Activated naive CD8-positive, alpha-beta T cell treated with anti-CD3 and anti-CD28 coated beads, Interleukin-2, amount 50 U/mL, for 16 hours (primary cell): ENCODE results near the gene CHRD.

Experiments
- DNase-seq: peaks from one replicate; pipeline ENCODE4 v3.0.0-alpha.2; 2020; ENCODE audit warnings: low read depth, low spot score

The CHRD gene

GRCh38 chr3:184381261-184382224 is 1.7 kb downstream of the CHRD start:
- no peak for DNase-seq

DNA sequence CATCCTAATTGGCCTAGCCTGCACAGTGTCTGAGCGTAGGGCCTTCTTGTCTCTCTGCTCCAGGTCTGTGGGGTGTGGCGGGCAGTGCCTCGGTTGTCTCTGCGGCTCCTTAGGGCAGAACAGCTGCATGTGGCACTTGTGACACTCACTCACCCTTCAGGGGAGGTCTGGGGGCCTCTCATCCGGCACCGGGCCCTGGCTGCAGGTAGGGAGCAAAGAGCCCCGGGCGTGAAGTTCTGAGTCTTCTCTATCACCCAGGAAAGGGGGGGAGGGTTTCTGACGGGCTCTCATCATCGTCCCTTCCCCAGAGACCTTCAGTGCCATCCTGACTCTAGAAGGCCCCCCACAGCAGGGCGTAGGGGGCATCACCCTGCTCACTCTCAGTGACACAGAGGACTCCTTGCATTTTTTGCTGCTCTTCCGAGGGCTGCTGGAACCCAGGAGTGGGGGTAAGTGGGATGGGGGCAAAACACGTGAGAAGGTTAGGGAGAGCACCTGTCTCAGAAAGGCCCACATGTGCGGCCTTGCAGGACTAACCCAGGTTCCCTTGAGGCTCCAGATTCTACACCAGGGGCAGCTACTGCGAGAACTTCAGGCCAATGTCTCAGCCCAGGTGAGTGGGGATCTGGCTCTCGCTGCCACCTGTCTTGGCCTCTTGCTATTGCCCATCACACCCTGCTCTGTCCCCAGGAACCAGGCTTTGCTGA is 2.6 kb downstream of the CHRD start:
- DNase-seq, result no peak

DNA sequence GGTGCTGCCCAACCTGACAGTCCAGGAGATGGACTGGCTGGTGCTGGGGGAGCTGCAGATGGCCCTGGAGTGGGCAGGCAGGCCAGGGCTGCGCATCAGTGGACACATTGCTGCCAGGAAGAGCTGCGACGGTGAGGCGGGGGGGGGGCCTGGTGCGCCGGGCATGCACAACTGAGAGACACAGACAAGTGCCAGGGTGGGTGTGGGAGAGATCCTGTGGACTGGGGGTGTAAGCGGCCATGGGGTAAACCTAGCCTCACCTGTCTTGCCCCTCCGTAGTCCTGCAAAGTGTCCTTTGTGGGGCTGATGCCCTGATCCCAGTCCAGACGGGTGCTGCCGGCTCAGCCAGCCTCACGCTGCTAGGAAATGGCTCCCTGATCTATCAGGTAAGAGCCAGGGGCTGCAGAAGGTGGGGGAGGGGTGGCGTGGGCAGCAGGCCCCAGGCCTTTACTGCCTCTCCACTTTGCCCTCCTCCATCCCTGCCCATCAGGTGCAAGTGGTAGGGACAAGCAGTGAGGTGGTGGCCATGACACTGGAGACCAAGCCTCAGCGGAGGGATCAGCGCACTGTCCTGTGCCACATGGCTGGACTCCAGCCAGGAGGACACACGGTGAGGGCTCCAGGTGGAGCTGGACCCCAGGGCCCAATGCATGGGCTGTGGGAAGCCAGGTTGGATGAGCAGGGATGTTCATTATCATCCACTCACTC is 3.3 kb downstream of the CHRD start:
- DNase-seq, result no peak

GRCh38 chr3:184384342-184384741 is 4.5 kb downstream of the CHRD start:
- no peak for DNase-seq

GRCh38 chr3:184384856-184385422 is 5.1 kb downstream of the CHRD start:
- DNase-seq, result no peak

DNA sequence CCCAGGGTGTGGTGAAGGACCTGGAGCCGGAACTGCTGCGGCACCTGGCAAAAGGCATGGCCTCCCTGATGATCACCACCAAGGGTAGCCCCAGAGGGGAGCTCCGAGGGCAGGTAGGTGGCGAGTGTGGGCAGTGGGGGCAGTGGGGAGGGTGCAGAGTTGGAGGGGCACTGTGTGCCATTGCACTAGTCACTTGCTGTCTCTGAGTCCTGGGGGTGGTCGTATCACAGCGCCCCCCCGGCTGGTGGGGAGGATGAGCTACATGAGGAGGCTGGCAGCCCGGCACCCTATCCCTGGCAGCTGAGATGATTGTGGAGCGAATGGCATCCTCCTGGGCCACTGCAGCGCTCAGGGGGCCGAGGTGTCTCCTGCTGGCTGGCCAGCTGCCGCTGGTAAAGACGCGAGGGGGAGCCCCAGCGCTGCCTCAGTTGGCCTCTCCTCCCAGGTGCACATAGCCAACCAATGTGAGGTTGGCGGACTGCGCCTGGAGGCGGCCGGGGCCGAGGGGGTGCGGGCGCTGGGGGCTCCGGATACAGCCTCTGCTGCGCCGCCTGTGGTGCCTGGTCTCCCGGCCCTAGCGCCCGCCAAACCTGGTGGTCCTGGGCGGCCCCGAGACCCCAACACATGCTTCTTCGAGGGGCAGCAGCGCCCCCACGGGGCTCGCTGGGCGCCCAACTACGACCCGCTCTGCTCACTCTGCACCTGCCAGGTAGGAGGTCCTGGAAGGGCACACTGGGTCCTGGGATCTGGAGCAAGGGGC is 6.4 kb downstream of the CHRD start:
- DNase-seq, result no peak

GRCh38 chr3:184387174-184387714 is 7.4 kb downstream of the CHRD start:
- no peak for DNase-seq

GRCh38 chr3:184388164-184388935 is 8.5 kb downstream of the CHRD start:
- DNase-seq, result no peak

- no peak for DNase-seq
These were observed 9.0 kb downstream of the CHRD start for GRCh38 chr3:184388936-184389230.

GRCh38 chr3:184389384-184389783 is 9.5 kb downstream of the CHRD start:
- DNase-seq, result no peak

GRCh38 chr3:184389935-184390528 is 10.2 kb downstream of the CHRD start:
- no peak for DNase-seq

DNA sequence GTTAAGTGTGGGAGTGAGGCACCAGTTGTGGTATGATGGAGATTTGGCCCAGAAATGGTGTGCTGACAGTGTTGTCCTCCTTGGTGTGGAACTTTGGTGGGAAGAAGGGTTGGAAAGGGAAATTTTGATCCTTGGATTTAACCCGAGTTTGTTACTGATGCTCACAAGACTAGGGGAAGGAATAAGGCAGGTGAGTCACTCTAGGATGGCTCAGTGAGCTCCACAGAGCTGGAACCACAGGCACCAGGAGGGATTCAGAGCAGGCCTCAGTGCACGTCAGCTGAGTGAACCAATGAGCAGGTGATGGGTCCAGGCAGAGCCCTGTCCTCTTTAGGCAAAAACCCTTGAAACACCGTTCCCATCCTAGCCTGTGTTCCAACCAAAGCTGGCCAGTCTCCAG is 11.4 kb downstream of the CHRD start:
- DNase-seq, result no peak

DNA sequence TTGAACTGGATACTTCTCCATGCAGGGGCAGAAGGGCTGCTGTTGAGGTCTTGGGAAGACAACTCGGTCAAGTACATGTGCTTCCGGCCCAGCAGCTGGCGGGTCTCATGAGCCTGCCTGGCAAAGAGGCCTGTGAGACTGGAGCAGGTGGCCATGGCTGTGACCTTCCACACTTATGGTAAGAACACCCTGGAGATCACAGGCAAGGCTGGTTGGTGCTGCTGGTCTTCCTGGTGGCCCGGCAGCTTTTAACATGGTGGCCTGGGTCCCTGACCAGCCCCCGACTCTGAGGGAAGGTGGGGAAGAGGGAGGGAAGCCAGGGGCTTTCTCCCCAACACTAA is 15.4 kb downstream of the CHRD start:
- DNase-seq, result no peak

GRCh38 chr3:184399410-184399809 is 19.6 kb downstream of the CHRD start:
- no peak for DNase-seq

- DNase-seq, result no peak
These were observed 25.5 kb downstream of the CHRD start for GRCh38 chr3:184405075-184406030.

DNA sequence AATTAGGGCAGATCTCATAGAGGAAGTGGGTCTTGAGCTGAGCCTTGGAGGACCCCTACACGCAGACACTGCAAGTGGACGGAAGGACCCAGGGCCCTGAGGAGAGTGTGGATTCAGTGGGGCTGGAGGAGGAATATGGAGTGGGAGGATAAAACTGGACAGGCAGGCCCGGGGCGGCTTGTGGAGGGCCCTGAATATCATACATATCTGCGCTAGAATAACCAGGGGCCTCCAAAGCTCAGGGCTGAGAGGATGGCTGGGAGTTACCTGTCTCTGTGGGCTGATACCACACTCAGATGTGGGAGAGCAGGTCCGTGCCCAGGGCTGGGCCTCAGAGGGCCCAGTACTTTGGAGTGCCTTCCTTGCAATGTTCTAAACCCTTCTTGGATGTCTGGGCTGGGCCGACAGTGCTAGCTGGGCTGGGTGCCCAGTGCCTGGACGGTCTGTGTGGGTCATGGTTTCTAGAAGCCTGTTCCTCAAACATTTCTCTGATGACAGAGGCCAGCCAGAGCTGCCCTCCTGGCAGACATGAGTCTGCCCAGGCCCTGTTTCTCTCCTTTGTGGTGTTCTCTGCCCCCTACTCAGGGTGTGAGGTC is 29.6 kb downstream of the CHRD start:
- DNase-seq, result no peak

GRCh38 chr3:184409946-184410500 is 30.2 kb downstream of the CHRD start:
- no peak for DNase-seq
